H9 (cell line): ENCODE measurements around the gene TRERF1. TPM values are rescaled to one million over a fixed set of nuclear protein-coding genes. Genes with fewer than 3 reads are reported as not detected.

Experiments
- DNase-seq: peaks from one replicate; pipeline ENCODE4 v3.0.0-alpha.2; 2017
- H2AFZ ChIP-seq: one replicate; pipeline ENCODE4 v1.6.1; 2013; ENCODE audit warnings: mild to moderate bottlenecking, low read length, control low read depth, moderate library complexity
- H2AK5ac ChIP-seq: 2 replicates; pipeline ENCODE4 v1.6.1; 2013; ENCODE audit warnings: low read length, control low read depth, mixed read lengths; ENCODE audit not compliant: insufficient read length
- H2BK120ac ChIP-seq: one replicate; pipeline ENCODE4 v1.6.1; 2013; ENCODE audit warnings: low read depth, mild to moderate bottlenecking, low read length, control low read depth, inconsistent platforms; ENCODE audit not compliant: poor library complexity, severe bottlenecking
- H2BK12ac ChIP-seq: 2 replicates; pipeline ENCODE4 v1.6.1; 2013; ENCODE audit warnings: low read length, control low read depth, mixed read lengths, low read depth; ENCODE audit not compliant: insufficient read length
- H2BK15ac ChIP-seq: 2 replicates; pipeline ENCODE4 v1.6.1; 2013; ENCODE audit warnings: low read depth, low read length, control low read depth
- H2BK20ac ChIP-seq: one replicate; pipeline ENCODE4 v1.6.1; 2013; ENCODE audit warnings: low read depth, mild to moderate bottlenecking, low read length, control low read depth, inconsistent platforms; ENCODE audit not compliant: poor library complexity, severe bottlenecking
- H2BK5ac ChIP-seq: 2 replicates; pipeline ENCODE4 v1.6.1; 2013; ENCODE audit warnings: low read length, control low read depth, mixed read lengths; ENCODE audit not compliant: insufficient read length
- H3K14ac ChIP-seq: 2 replicates; pipeline ENCODE4 v1.6.1; 2013; ENCODE audit warnings: low read length, control low read depth; ENCODE audit not compliant: insufficient read depth
- H3K18ac ChIP-seq: 2 replicates; pipeline ENCODE4 v1.6.1; 2013; ENCODE audit warnings: low read depth, mild to moderate bottlenecking, mixed read lengths, low read length, control low read depth; ENCODE audit not compliant: insufficient read length
- H3K23ac ChIP-seq: 2 replicates; pipeline ENCODE4 v1.6.1; 2013; ENCODE audit warnings: low read length, control low read depth, mixed read lengths, low read depth; ENCODE audit not compliant: insufficient read length
- H3K23me2 ChIP-seq: 2 replicates; pipeline ENCODE4 v1.6.1; 2013; ENCODE audit warnings: low read depth, mild to moderate bottlenecking, mixed read lengths, low read length, control low read depth; ENCODE audit not compliant: insufficient read length, poor library complexity, severe bottlenecking
- H3K27ac ChIP-seq: 2 replicates; pipeline ENCODE4 v1.5.1; 2013; ENCODE audit warnings: low read length, control low read depth, mixed read lengths, low read depth; ENCODE audit not compliant: insufficient read length
- H3K27me3 ChIP-seq: 2 replicates; pipeline ENCODE4 v1.6.1; 2013; ENCODE audit warnings: low read length, control low read depth, inconsistent platforms; ENCODE audit not compliant: insufficient read depth
- H3K4ac ChIP-seq: 2 replicates; pipeline ENCODE4 v1.6.1; 2013; ENCODE audit warnings: low read depth, mild to moderate bottlenecking, control low read depth, inconsistent platforms, low read length, moderate library complexity
- H3K4me1 ChIP-seq: 2 replicates; pipeline ENCODE4 v1.6.1; 2013; ENCODE audit warnings: low read length, control low read depth, inconsistent platforms; ENCODE audit not compliant: insufficient read depth
- H3K4me2 ChIP-seq: 2 replicates; pipeline ENCODE4 v1.6.1; 2013; ENCODE audit warnings: low read length, control low read depth, mixed read lengths; ENCODE audit not compliant: insufficient read length, insufficient read depth
- H3K56ac ChIP-seq: 2 replicates; pipeline ENCODE4 v1.6.1; 2013; ENCODE audit warnings: low read depth, mild to moderate bottlenecking, mixed read lengths, low read length, control low read depth; ENCODE audit not compliant: insufficient read length
- H3K79me1 ChIP-seq: 2 replicates; pipeline ENCODE4 v1.6.1; 2013; ENCODE audit warnings: low read depth, mild to moderate bottlenecking, moderate library complexity, low read length, control low read depth, inconsistent platforms; ENCODE audit not compliant: insufficient read depth, poor library complexity, severe bottlenecking
- H3K79me2 ChIP-seq: 2 replicates; pipeline ENCODE4 v1.6.1; 2013; ENCODE audit warnings: low read length, control low read depth, inconsistent platforms; ENCODE audit not compliant: insufficient read depth
- H3K9ac ChIP-seq: 2 replicates; pipeline ENCODE4 v1.6.1; 2013; ENCODE audit warnings: low read length, control low read depth, mixed read lengths; ENCODE audit not compliant: insufficient read length; ENCODE audit errors: extremely low read depth
- H3K9me3 ChIP-seq: one replicate; pipeline ENCODE4 v1.6.1; 2013; ENCODE audit warnings: low read depth, low read length, inconsistent platforms; ENCODE audit not compliant: control insufficient read depth
- H3T11ph ChIP-seq: one replicate; pipeline ENCODE4 v1.6.1; 2013; ENCODE audit warnings: mild to moderate bottlenecking, low read length, control low read depth, inconsistent platforms
- H4K20me1 ChIP-seq: one replicate; pipeline ENCODE4 v1.6.1; 2013; ENCODE audit not compliant: control insufficient read depth, insufficient read length, insufficient read depth
- H4K5ac ChIP-seq: 2 replicates; pipeline ENCODE4 v1.6.1; 2013; ENCODE audit warnings: low read depth, mild to moderate bottlenecking, mixed read lengths, low read length, control low read depth; ENCODE audit not compliant: insufficient read length
- H4K8ac ChIP-seq: replicated peaks from 2 replicates; pipeline ENCODE4 v1.6.1; 2013; ENCODE audit warnings: low read length, control low read depth, mixed read lengths, low read depth; ENCODE audit not compliant: insufficient read length
- H4K91ac ChIP-seq: 2 replicates; pipeline ENCODE4 v1.6.1; 2013; ENCODE audit warnings: low read depth, mild to moderate bottlenecking, moderate library complexity, mixed read lengths, low read length, control low read depth; ENCODE audit not compliant: insufficient read length
- H3K27ac Mint-ChIP-seq, 3 experiments: 2 replicates in 2 of 3; 3 replicates in 1 of 3; pipeline ENCODE4 v1.8.0; 2020 to 2021; ENCODE audit warnings: mixed read lengths in 3 of 3, mild to moderate bottlenecking in 1 of 3, moderate library complexity in 1 of 3
- H3K27me3 Mint-ChIP-seq: 2 replicates; pipeline ENCODE4 v1.8.0; 2021; ENCODE audit warnings: low read depth, mild to moderate bottlenecking, moderate library complexity, mixed read lengths
- H3K36me3 Mint-ChIP-seq, 3 experiments: 2 replicates in 2 of 3; 3 replicates in 1 of 3; pipeline ENCODE4 v1.8.0; 2020 to 2021; ENCODE audit warnings: low read depth in 3 of 3, mixed read lengths in 3 of 3; ENCODE audit not compliant: insufficient read depth in 1 of 3
- H3K4me1 Mint-ChIP-seq, 2 experiments: 2 replicates each; pipeline ENCODE4 v1.8.0; 2020; ENCODE audit warnings: mixed read lengths in 2 of 2
- H3K4me3 Mint-ChIP-seq, 2 experiments: 2 replicates in 1 of 2; 3 replicates in 1 of 2; pipeline ENCODE4 v1.8.0; 2020 to 2021; ENCODE audit warnings: mild to moderate bottlenecking in 2 of 2, mixed read lengths in 2 of 2, moderate library complexity in 1 of 2
- H3K9me3 Mint-ChIP-seq, 2 experiments: 2 replicates in 1 of 2; 3 replicates in 1 of 2; pipeline ENCODE4 v1.8.0; 2020; ENCODE audit warnings: mild to moderate bottlenecking in 2 of 2, mixed read lengths in 2 of 2, moderate library complexity in 1 of 2
- WGBS: extraction: QIAGEN DNeasy Blood & Tissue Kit; methylation state at CpG from one replicate; pipeline ENCODE4 v1.1.7; 2013; ENCODE audit warnings: missing lambda C conversion rate, low lambda C conversion rate, mixed read lengths; ENCODE audit not compliant: insufficient read length; ENCODE audit errors: extremely low coverage; 5-methylcytosine and 5-hydroxymethylcytosine counted together
- total RNA-seq: library from RNA; stranded (reverse); gene quantifications from 2 replicates; pipeline ENCODE4 v1.2.1, GENCODE V29; 2021
- TF ChIP-seq, protein P1 (sequence below): fragments of 200-600 bp; sonication (generic); conservative IDR thresholded peaks from 3 replicates; pipeline ENCODE4 v1.8.0; 2021; ENCODE audit warnings: antibody characterized with exemption, mild to moderate bottlenecking

TRERF1 gene
- total RNA-seq, 1 experiment from 2014 or later: 19.7 TPM

DNA sequence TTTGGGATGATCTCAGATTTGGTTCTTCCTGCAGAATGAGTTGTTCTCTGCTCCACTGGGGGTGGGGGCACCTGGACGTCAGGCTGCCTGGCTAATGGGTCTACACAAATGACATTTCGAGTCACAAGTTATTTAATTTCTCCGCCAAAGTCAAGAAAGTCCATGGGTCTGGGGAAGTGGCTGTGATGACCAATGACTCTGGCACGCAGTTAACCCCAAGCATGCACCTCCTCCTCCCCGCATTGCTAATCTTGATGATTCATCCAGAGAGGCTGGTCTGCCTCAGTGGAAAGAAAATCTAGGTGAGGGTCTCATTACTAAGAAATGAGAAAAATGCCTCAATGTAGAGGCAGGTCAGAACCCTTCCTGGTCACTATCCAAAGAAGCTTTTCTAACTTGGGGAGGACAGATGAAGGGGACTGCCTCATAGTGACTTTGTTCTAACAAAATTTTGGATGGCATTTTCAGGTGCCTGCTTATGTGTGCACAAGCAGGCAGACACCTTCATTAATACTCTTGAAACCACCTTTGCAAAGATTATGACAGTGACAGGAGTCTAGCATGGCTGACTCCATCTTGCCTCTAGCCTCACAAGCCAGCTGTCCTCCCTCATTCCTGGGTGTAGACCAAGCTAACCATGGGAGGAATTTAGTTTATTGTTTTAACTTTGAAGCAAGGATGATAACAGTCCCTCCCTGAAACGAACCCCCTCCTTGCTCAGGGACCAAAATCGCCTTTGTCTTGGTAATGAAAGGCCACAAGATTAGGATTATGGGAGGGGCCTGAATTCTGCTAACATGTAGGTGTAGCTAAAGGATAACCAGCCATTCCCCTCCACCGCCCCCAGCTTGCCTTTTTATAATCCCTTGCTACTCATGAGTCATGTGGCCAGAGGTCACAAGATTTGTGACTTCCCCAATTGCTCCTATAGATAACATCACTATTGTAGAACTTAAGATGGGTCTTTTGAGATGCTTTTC is 135.4 kb downstream of the TRERF1 start:
- no CpG with 5 or more reads among the region's 8 CpGs for WGBS
- no peak overlapping the region for H2BK15ac ChIP-seq
- H3K27me3 ChIP-seq: no peaks in the 10 kb centered on the region
- no peak overlapping the region for H2BK120ac ChIP-seq
- H3K79me2 ChIP-seq: no peaks in the 10 kb centered on the region
- H3K23ac ChIP-seq: no peak overlapping the region
- peak overlapping the region; percentile 2 to 50 (median 39); a peak in 5 of 7 replicates for H3K27ac Mint-ChIP-seq
- no peak overlapping the region for H4K5ac ChIP-seq
- no peaks in the 10 kb centered on the region for H3K27me3 Mint-ChIP-seq
- H3K18ac ChIP-seq: no peak overlapping the region
- H3K4me1 Mint-ChIP-seq: peaks cover 39 to 46% of the 10 kb centered on the region in 2 experiments
- H3K27ac ChIP-seq: peak overlapping the region; percentile 50
- H4K8ac ChIP-seq: no peak overlapping the region
- H2AFZ ChIP-seq: no peak overlapping the region
- H3K4me2 ChIP-seq: no peak overlapping the region
- peaks cover 0 to 2% (median 0%) of the 10 kb centered on the region in 3 experiments; a peak in 4 of 7 replicates for H3K36me3 Mint-ChIP-seq
- no peak overlapping the region for H2AK5ac ChIP-seq
- DNase-seq: peak; percentile 71
- no peak overlapping the region for H3K9ac ChIP-seq
- H2BK20ac ChIP-seq: no peak overlapping the region
- H3K9me3 Mint-ChIP-seq: no peaks in the 10 kb centered on the region
- no peaks in the 10 kb centered on the region for H3K79me1 ChIP-seq
- H3K14ac ChIP-seq: no peak overlapping the region
- no peak overlapping the region for H2BK12ac ChIP-seq
- H3K23me2 ChIP-seq: no peaks in the 10 kb centered on the region
- no peaks in the 10 kb centered on the region for H3K9me3 ChIP-seq
- H3K56ac ChIP-seq: no peak overlapping the region
- H3K4ac ChIP-seq: no peak overlapping the region
- no peaks in the 10 kb centered on the region for H4K20me1 ChIP-seq
- no peak overlapping the region for H2BK5ac ChIP-seq
- TF ChIP-seq, protein P1, sequence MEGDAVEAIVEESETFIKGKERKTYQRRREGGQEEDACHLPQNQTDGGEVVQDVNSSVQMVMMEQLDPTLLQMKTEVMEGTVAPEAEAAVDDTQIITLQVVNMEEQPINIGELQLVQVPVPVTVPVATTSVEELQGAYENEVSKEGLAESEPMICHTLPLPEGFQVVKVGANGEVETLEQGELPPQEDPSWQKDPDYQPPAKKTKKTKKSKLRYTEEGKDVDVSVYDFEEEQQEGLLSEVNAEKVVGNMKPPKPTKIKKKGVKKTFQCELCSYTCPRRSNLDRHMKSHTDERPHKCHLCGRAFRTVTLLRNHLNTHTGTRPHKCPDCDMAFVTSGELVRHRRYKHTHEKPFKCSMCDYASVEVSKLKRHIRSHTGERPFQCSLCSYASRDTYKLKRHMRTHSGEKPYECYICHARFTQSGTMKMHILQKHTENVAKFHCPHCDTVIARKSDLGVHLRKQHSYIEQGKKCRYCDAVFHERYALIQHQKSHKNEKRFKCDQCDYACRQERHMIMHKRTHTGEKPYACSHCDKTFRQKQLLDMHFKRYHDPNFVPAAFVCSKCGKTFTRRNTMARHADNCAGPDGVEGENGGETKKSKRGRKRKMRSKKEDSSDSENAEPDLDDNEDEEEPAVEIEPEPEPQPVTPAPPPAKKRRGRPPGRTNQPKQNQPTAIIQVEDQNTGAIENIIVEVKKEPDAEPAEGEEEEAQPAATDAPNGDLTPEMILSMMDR: no peak
- peaks cover 8% of the 10 kb centered on the region for H3K4me1 ChIP-seq
- H4K91ac ChIP-seq: no peak overlapping the region
- no peak overlapping the region for H3T11ph ChIP-seq
- H3K4me3 Mint-ChIP-seq: no peak overlapping the region; a peak in 1 of 5 replicates
